Measurements from ENCODE around the gene ARHGAP45. TPM values are rescaled to one million over a fixed set of nuclear protein-coding genes. Genes with fewer than 3 reads are reported as not detected.

ARHGAP45 gene
- total and polyA plus RNA-seq, 2 of the 8 experiments (the other 6 are each of a cell fraction or from before 2014, with no cell fraction given) = 31.4 to 41.8 TPM

DNA sequence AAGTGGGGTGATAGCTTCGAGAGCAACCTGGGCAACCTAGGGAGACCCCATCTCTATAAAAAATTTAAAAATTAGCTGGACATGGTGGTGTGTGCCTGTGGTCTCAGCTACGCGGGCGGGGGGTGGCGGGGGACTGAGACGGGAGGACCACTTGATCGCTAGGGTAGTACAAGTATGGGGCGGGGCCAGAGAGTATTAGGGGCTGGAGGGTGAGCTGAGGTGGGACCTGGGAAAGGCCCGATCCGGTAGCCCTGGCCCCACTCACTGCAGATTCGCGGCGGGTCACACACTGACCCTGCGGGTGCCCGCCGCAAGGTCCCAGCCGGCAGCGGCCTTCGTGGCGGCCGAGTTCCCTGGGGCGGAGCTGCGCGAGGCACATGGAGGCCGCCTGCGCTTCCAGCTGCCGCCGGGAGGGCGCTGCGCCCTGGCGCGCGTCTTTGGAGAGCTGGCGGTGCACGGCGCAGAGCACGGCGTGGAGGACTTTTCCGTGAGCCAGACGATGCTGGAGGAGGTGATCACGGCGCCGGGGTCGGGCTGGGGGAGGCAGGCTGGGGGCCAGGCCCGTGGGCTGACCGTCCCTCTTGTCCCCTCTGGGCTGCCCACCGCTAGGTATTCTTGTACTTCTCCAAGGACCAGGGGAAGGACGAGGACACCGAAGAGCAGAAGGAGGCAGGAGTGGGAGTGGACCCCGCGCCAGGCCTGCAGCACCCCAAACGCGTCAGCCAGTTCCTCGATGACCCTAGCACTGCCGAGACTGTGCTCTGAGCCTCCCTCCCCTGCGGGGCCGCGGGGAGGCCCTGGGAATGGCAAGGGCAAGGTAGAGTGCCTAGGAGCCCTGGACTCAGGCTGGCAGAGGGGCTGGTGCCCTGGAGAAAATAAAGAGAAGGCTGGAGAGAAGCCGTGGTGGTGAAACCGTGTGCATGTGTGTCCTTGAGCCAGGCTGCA, 2.0 kb upstream of the ARHGAP45 start (continued):
- TF ChIP-seq HDAC6 (IDR thresholded peaks at IDR 0.05; ENCODE audit: low read depth, low read length) = no peak
- TF ChIP-seq, protein P1, sequence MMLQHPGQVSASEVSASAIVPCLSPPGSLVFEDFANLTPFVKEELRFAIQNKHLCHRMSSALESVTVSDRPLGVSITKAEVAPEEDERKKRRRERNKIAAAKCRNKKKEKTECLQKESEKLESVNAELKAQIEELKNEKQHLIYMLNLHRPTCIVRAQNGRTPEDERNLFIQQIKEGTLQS (IDR thresholded peaks at IDR 0.05; ENCODE audit: insufficient read depth, low read depth, low read length) = no peak
- TF ChIP-seq GABPA (IDR thresholded peaks at IDR 0.05; ENCODE audit: borderline replicate concordance, insufficient read depth, low read length) = peak; percentile 80; the same call in 1 of the 2 replicates
- 0 out of 2 replicates have a peak, but pooled peaks have one; percentile 9 for TF ChIP-seq YY1 (IDR thresholded peaks at IDR 0.05; ENCODE audit: low read depth, low read length)
- peak in 1 of 2 experiments; percentile 73; a peak in 1 of 4 replicates for TF ChIP-seq SIN3A (conservative IDR thresholded peaks at IDR 0.05 in 1 of 2, IDR thresholded peaks at IDR 0.05 in 1 of 2; ENCODE audit: low read depth in 1 of 2, low read length in 2 of 2)
- TF ChIP-seq, protein P2, sequence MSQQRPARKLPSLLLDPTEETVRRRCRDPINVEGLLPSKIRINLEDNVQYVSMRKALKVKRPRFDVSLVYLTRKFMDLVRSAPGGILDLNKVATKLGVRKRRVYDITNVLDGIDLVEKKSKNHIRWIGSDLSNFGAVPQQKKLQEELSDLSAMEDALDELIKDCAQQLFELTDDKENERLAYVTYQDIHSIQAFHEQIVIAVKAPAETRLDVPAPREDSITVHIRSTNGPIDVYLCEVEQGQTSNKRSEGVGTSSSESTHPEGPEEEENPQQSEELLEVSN (IDR thresholded peaks at IDR 0.05) = peak; percentile 95
- no peak for TF ChIP-seq JUN (IDR thresholded peaks at IDR 0.05; ENCODE audit: low read depth, low read length)
- no peak for TF ChIP-seq RNF2 (IDR thresholded peaks at IDR 0.05; ENCODE audit: borderline replicate concordance, low read depth, low read length, missing control alignments, poor library complexity, severe bottlenecking)
- TF ChIP-seq, protein P3, sequence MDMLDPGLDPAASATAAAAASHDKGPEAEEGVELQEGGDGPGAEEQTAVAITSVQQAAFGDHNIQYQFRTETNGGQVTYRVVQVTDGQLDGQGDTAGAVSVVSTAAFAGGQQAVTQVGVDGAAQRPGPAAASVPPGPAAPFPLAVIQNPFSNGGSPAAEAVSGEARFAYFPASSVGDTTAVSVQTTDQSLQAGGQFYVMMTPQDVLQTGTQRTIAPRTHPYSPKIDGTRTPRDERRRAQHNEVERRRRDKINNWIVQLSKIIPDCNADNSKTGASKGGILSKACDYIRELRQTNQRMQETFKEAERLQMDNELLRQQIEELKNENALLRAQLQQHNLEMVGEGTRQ (IDR thresholded peaks at IDR 0.05; ENCODE audit: low read length) = peak; percentile 5; the same call in 1 of the 2 replicates
- TF ChIP-seq, protein P4, sequence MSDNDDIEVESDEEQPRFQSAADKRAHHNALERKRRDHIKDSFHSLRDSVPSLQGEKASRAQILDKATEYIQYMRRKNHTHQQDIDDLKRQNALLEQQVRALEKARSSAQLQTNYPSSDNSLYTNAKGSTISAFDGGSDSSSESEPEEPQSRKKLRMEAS (IDR thresholded peaks at IDR 0.05) = peak; percentile 99
- TF ChIP-seq CEBPB (IDR thresholded peaks at IDR 0.05; ENCODE audit: low read depth, low read length) = no peak
- TF ChIP-seq KDM4A (IDR thresholded peaks at IDR 0.05; ENCODE audit: low read depth, low read length, severe bottlenecking) = peak; percentile 63
- peak; percentile 19; the same call in 1 of the 2 replicates for TF ChIP-seq SP4 (IDR thresholded peaks at IDR 0.05; ENCODE audit: low read length)
- no peak for TF ChIP-seq BRCA1 (IDR thresholded peaks at IDR 0.05; ENCODE audit: low read depth, low read length)
